HCT116 (cell line): Measurements from ENCODE around the gene MDM4.

Source experiments
- CTCF ChIP-seq, 3 experiments: fragments of 200-600 bp in 1 of 3; sonication (generic) in 1 of 3; IDR thresholded peaks in 2 of 3; conservative IDR thresholded peaks in 1 of 3; 2 replicates each; pipeline ENCODE4 v1.5.1; 2012 to 2017; ENCODE audit warnings: low read depth in 2 of 3, low read length in 2 of 3, antibody characterized with exemption in 1 of 3, borderline replicate concordance in 1 of 3, control low read depth in 1 of 3, mild to moderate bottlenecking in 1 of 3, mixed read lengths in 1 of 3, mixed run types in 1 of 3, moderate library complexity in 1 of 3; ENCODE audit not compliant: insufficient read depth in 1 of 3
- EGR1 ChIP-seq: IDR thresholded peaks from 2 replicates; pipeline ENCODE4 v1.6.1; 2012; ENCODE audit warnings: low read depth
- ELF1 ChIP-seq: IDR thresholded peaks from 2 replicates; pipeline ENCODE4 v1.6.1; 2012; ENCODE audit warnings: low read depth, borderline replicate concordance
- EZH2 ChIP-seq: fragments of 200-600 bp; sonication (generic); IDR thresholded peaks from 2 replicates; pipeline ENCODE4 v1.6.1; 2017; ENCODE audit warnings: antibody characterized with exemption, mixed run types
- EZH2phosphoT487 ChIP-seq: fragments of 200-600 bp; IDR thresholded peaks from 2 replicates; pipeline ENCODE4 v1.6.1; 2018; ENCODE audit warnings: antibody characterized with exemption, borderline replicate concordance
- FOSL1 ChIP-seq: IDR thresholded peaks from 2 replicates; pipeline ENCODE4 v1.6.1; 2012; ENCODE audit warnings: low read depth
- MAX ChIP-seq: IDR thresholded peaks from 2 replicates; pipeline ENCODE4 v1.6.1; 2012
- POLR2A ChIP-seq: IDR thresholded peaks from 2 replicates; pipeline ENCODE4 v1.7.0; 2011; ENCODE audit warnings: borderline replicate concordance; ENCODE audit not compliant: insufficient read depth, insufficient read length; ENCODE audit errors: extremely low read depth
- POLR2AphosphoS5 ChIP-seq: IDR thresholded peaks from 2 replicates; pipeline ENCODE4 v1.6.1; 2011; ENCODE audit warnings: mild to moderate bottlenecking, low read depth, low read length, moderate library complexity
- SIN3A ChIP-seq: IDR thresholded peaks from 2 replicates; pipeline ENCODE4 v1.6.1; 2012; ENCODE audit warnings: low read depth
- TCF7L2 ChIP-seq: IDR thresholded peaks from 2 replicates; pipeline ENCODE4 v1.7.0; 2011; ENCODE audit warnings: borderline replicate concordance, inconsistent platforms; ENCODE audit not compliant: insufficient read depth, insufficient read length; ENCODE audit errors: extremely low read depth
- ZBTB33 ChIP-seq: IDR thresholded peaks from 2 replicates; pipeline ENCODE4 v1.6.1; 2011; ENCODE audit warnings: mild to moderate bottlenecking, low read length, moderate library complexity; ENCODE audit not compliant: insufficient replicate concordance; ENCODE audit errors: extremely low read depth
- ZFX ChIP-seq: fragments of 450-650 bp; IDR thresholded peaks from 2 replicates; pipeline ENCODE4 v1.6.1; 2017

- TF ChIP-seq POLR2AphosphoS5: no peak
- no peak for TF ChIP-seq FOSL1
- TF ChIP-seq CTCF (IDR thresholded peaks at IDR 0.05 in 2 of 3, conservative IDR thresholded peaks at IDR 0.05 in 1 of 3; ENCODE audit: borderline replicate concordance in 1 of 3, insufficient read depth in 1 of 3, low read depth in 2 of 3, low read length in 2 of 3): no peak
- TF ChIP-seq EZH2phosphoT487: no peak
- no peak for TF ChIP-seq MAX
- TF ChIP-seq EGR1: no peak
- TF ChIP-seq ZFX: no peak
- no peak for TF ChIP-seq POLR2A
- no peak for TF ChIP-seq TCF7L2
- no peak for TF ChIP-seq EZH2
- no peak for TF ChIP-seq ELF1
- TF ChIP-seq SIN3A: no peak
- TF ChIP-seq ZBTB33: no peak
Measured at GRCh38 chr1:204584699-204585372, 68.6 kb downstream of the MDM4 start.
